ENCODE results near the gene MYG1.

DNA sequence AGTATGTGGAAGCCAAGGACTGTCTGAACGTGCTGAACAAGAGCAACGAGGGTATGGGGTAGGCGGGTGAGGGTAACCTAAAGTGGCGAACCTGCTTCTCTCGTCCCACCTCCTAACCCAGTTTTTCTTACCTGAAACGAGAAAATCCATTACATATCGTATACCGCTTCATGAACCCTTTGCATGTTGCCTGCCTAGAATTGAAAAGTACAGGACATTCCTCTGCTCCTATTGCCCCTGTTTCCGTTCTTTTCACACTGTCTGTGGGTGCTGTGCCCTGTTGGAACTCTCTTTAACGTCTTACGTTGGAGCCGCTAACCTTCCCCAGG lies 3.6 kb upstream of the MYG1 start:
- TF ChIP-seq, protein P1, sequence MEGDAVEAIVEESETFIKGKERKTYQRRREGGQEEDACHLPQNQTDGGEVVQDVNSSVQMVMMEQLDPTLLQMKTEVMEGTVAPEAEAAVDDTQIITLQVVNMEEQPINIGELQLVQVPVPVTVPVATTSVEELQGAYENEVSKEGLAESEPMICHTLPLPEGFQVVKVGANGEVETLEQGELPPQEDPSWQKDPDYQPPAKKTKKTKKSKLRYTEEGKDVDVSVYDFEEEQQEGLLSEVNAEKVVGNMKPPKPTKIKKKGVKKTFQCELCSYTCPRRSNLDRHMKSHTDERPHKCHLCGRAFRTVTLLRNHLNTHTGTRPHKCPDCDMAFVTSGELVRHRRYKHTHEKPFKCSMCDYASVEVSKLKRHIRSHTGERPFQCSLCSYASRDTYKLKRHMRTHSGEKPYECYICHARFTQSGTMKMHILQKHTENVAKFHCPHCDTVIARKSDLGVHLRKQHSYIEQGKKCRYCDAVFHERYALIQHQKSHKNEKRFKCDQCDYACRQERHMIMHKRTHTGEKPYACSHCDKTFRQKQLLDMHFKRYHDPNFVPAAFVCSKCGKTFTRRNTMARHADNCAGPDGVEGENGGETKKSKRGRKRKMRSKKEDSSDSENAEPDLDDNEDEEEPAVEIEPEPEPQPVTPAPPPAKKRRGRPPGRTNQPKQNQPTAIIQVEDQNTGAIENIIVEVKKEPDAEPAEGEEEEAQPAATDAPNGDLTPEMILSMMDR (IDR thresholded peaks at IDR 0.05 in 4 of 5, conservative IDR thresholded peaks at IDR 0.05 in 1 of 5), result no peak
- TF ChIP-seq POLR2A (IDR thresholded peaks at IDR 0.05), result no peak

Measured in gastrocnemius medialis (tissue), 4 donors.